NT2/D1 (cell line): ENCODE data around the gene PRSS50.

Experiments
- DNase-seq: peaks from one replicate; pipeline ENCODE4 v3.0.0-alpha.2; 2011; ENCODE audit warnings: low read depth, low spot score
- H3K27me3 ChIP-seq: 2 replicates; pipeline ENCODE4 v1.6.0; 2011; ENCODE audit warnings: mild to moderate bottlenecking; ENCODE audit not compliant: insufficient read length, insufficient read depth
- H3K36me3 ChIP-seq: 2 replicates; pipeline ENCODE4 v1.6.1; 2011; ENCODE audit warnings: mild to moderate bottlenecking, low read length, mixed read lengths; ENCODE audit not compliant: insufficient read depth, insufficient read length
- H3K4me1 ChIP-seq: 2 replicates; pipeline ENCODE4 v1.5.1; 2011; ENCODE audit not compliant: insufficient read depth, insufficient read length
- H3K4me3 ChIP-seq: 2 replicates; pipeline ENCODE4 v1.5.1; 2011; ENCODE audit warnings: low read depth; ENCODE audit not compliant: insufficient read length
- H3K9ac ChIP-seq: 2 replicates; pipeline ENCODE4 v1.6.0; 2011; ENCODE audit warnings: low read depth; ENCODE audit not compliant: insufficient read length
- H3K9me3 ChIP-seq: 2 replicates; pipeline ENCODE4 v1.5.1; 2011; ENCODE audit warnings: mild to moderate bottlenecking, low read length; ENCODE audit not compliant: insufficient read depth
- SUZ12 ChIP-seq: IDR thresholded peaks from 2 replicates; pipeline ENCODE4 v1.6.1; 2011; ENCODE audit not compliant: insufficient read length, insufficient read depth; ENCODE audit errors: extremely low read depth
- YY1 ChIP-seq: IDR thresholded peaks from 2 replicates; pipeline ENCODE4 v1.6.1; 2011; ENCODE audit not compliant: insufficient read length, insufficient read depth
- ZNF274 ChIP-seq: IDR thresholded peaks from 2 replicates; pipeline ENCODE4 v1.6.1; 2011; ENCODE audit warnings: mild to moderate bottlenecking, low read depth, low read length

Gene PRSS50

GRCh38 chr3:46682974-46683373 is 34.7 kb downstream of the PRSS50 start:
- Histone ChIP-seq H3K27me3 (no peaks in the 10 kb centered on the region), H3K4me1 (peaks cover 9% of the 10 kb centered on the region), H3K4me3 (no peak overlapping the region), H3K9me3 (no peaks in the 10 kb centered on the region), H3K36me3 (peaks cover 12% of the 10 kb centered on the region), H3K9ac (no peak overlapping the region)
- no peak for DNase-seq
- TF ChIP-seq SUZ12 (no peak), ZNF274 (no peak), YY1 (no peak)

GRCh38 chr3:46681856-46682540 is 35.7 kb downstream of the PRSS50 start:
- Histone ChIP-seq H3K9ac (peak overlapping the region; percentile 25), H3K9me3 (no peaks in the 10 kb centered on the region), H3K36me3 (peaks cover 6% of the 10 kb centered on the region), H3K4me1 (peaks cover 12% of the 10 kb centered on the region), H3K4me3 (no peak overlapping the region), H3K27me3 (no peaks in the 10 kb centered on the region)
- no peak for DNase-seq
- TF ChIP-seq SUZ12 (no peak), YY1 (no peak), ZNF274 (no peak)

GRCh38 chr3:46681387-46681786 is 36.3 kb downstream of the PRSS50 start:
- Histone ChIP-seq H3K9ac (peak overlapping the region; percentile 25), H3K4me1 (peaks cover 15% of the 10 kb centered on the region), H3K4me3 (no peak overlapping the region), H3K9me3 (no peaks in the 10 kb centered on the region), H3K27me3 (no peaks in the 10 kb centered on the region), H3K36me3 (peaks cover 6% of the 10 kb centered on the region)
- TF ChIP-seq SUZ12 (no peak), ZNF274 (no peak), YY1 (no peak)
- no peak for DNase-seq

- no peaks in the 10 kb centered on the region for H3K9me3 ChIP-seq
- H3K4me3 ChIP-seq = no peak overlapping the region
- H3K9ac ChIP-seq = no peak overlapping the region
- H3K27me3 ChIP-seq = no peaks in the 10 kb centered on the region
- peaks cover 15% of the 10 kb centered on the region for H3K4me1 ChIP-seq
- peaks cover 12% of the 10 kb centered on the region for H3K36me3 ChIP-seq
- no peak for TF ChIP-seq YY1
- no peak for DNase-seq
Measured at GRCh38 chr3:46680298-46680826, 37.3 kb downstream of the PRSS50 start.

- no peaks in the 10 kb centered on the region for H3K27me3 ChIP-seq
- peaks cover 15% of the 10 kb centered on the region for H3K4me1 ChIP-seq
- peaks cover 12% of the 10 kb centered on the region for H3K36me3 ChIP-seq
- H3K9me3 ChIP-seq = no peaks in the 10 kb centered on the region
- no peak overlapping the region for H3K4me3 ChIP-seq
- H3K9ac ChIP-seq = no peak overlapping the region
- TF ChIP-seq ZNF274 (no peak), SUZ12 (no peak), YY1 (no peak)
- no peak for DNase-seq
Measured at GRCh38 chr3:46679681-46680080, 38.0 kb downstream of the PRSS50 start.

GRCh38 chr3:46678280-46678679 is 39.4 kb downstream of the PRSS50 start:
- Histone ChIP-seq H3K9ac (no peak overlapping the region), H3K9me3 (no peaks in the 10 kb centered on the region), H3K36me3 (peaks cover 20% of the 10 kb centered on the region), H3K4me3 (no peak overlapping the region), H3K27me3 (no peaks in the 10 kb centered on the region), H3K4me1 (peaks cover 21% of the 10 kb centered on the region)
- no peak for DNase-seq
- TF ChIP-seq ZNF274 (no peak), YY1 (no peak)

GRCh38 chr3:46677411-46677726 is 40.3 kb downstream of the PRSS50 start:
- no peaks in the 10 kb centered on the region for H3K9me3 ChIP-seq
- H3K4me3 ChIP-seq = no peak overlapping the region
- TF ChIP-seq SUZ12 = no peak
- TF ChIP-seq ZNF274 = no peak
- TF ChIP-seq YY1 = no peak

More at GRCh38 chr3:46677411-46677726, 40.3 kb downstream of the PRSS50 start:
- DNase-seq = no peak
- peaks cover 17% of the 10 kb centered on the region for H3K36me3 ChIP-seq
- peaks cover 24% of the 10 kb centered on the region for H3K4me1 ChIP-seq
- H3K27me3 ChIP-seq = no peaks in the 10 kb centered on the region
- no peak overlapping the region for H3K9ac ChIP-seq
